ENCODE data around the gene CLIC1. TPM values are rescaled to one million over a fixed set of nuclear protein-coding genes. Genes with fewer than 3 reads are reported as not detected.

The CLIC1 gene
- total and polyA plus RNA-seq, 2 donors (not counting 1 experiment from before 2014, with no cell fraction given), result 216 to 290 TPM

DNA sequence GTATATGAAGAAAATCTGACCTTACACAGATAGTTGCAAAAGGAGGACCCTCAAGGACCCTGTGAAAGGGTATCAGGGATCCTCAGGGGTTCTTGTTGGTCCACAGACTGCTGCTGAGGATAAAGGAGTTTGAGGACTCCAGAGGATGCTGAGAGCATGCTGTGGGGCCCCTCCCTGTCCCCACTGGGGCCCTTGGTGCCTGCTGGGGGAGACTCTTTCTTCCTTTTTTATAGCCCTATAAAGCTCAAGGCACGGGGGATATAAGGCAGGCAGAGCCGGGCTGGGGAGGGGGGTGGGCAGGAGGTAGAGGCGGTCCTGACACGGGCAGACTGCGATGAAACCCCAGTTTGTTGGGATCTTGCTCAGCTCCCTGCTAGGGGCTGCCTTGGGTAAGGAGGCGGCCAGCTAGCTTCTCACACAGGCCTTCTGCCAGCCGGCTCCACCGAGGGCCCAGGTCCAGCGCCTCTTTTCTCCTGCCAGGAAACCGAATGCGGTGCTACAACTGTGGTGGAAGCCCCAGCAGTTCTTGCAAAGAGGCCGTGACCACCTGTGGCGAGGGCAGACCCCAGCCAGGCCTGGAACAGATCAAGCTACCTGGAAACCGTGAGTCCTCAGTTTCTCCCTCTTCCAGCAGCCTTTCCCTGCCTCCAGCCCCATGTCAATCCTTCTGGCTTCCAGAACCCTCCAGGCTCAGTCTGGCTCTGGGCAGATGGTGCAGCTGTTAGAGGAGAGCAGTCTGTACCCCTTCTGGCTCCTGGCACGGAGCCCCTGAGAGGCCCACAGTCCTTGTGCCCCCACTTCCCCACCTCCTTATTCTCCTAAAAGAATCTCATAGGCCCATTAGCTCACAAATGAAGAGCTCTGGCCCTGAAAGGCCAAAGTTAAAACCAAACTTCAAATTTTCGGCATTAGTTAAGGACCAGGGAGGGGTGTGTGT is 21.0 kb downstream of the CLIC1 start, which contains the start of gene LY6G6D:
LY6G6D (plus strand) TSS at position 327 of the 937 bp plus-strand sequence; CDS start at position 335, 8 bp downstream.
- no peaks in the 10 kb centered on the region for H3K9me3 ChIP-seq (ENCODE audit: control extremely low read depth in 1 of 3, control insufficient read depth in 2 of 3, insufficient read depth in 1 of 3, low read length in 2 of 3)
- Mint-ChIP-seq H3K27ac (no peak within 1 kb of the TSS), H3K4me3 (no peak within 1 kb of the TSS), H3K9me3 (ENCODE audit: insufficient read depth) (no peaks in the 10 kb centered on the region), H3K27me3 (peaks cover 3% of the 10 kb centered on the region), H3K4me1 (peaks cover 14% of the 10 kb centered on the region)
- no peaks in the 10 kb centered on the region for H4K20me1 ChIP-seq (ENCODE audit: control insufficient read depth, insufficient read depth, low read length, poor library complexity, severe bottlenecking)
- H3K4me2 ChIP-seq (replicated peaks; ENCODE audit: low read depth, low read length, poor library complexity, severe bottlenecking), result no peak within 1 kb of the TSS
- DNase-seq (no peak), ATAC-seq (ENCODE audit: low read depth) (no peak)
- H3K27ac ChIP-seq (ENCODE audit: low read length in 2 of 2), result no peak within 1 kb of the TSS
- TF ChIP-seq CTCF (IDR thresholded peaks at IDR 0.05) (no peak), EZH2 (IDR thresholded peaks at IDR 0.05; ENCODE audit: borderline replicate concordance, insufficient read depth, low read depth, low read length, poor library complexity, severe bottlenecking) (no peak)
- H3K9ac ChIP-seq (ENCODE audit: low read length), result no peak within 1 kb of the TSS
- H3K27me3 ChIP-seq (replicated peaks in 1 of 4; ENCODE audit: control extremely low read depth in 1 of 4, control insufficient read depth in 3 of 4, insufficient read depth in 4 of 4, low read length in 3 of 4), result no peaks in the 10 kb centered on the region
- H3K4me1 ChIP-seq (ENCODE audit: control insufficient read depth in 2 of 2, insufficient read depth in 2 of 2, low read length in 2 of 2), result peaks cover 10 to 16% of the 10 kb centered on the region in 2 donors
- ChIA-PET POLR2A (interaction anchor here (0.6 to 0.7 kb wide), 2 partner anchors 21 to 63 kb away, joined by 3 to 7 read pairs; partner anchors contain the start of gene BAG6), CTCF (interaction anchor here (0.7 to 3.3 kb wide), 3 partner anchors 10 to 54 kb away, joined by 3 to 10 read pairs (median 4); no protein-coding TSS in a partner anchor)
- no peaks in the 10 kb centered on the region for H3K36me3 ChIP-seq (replicated peaks in 1 of 2; ENCODE audit: control extremely low read depth in 1 of 2, control insufficient read depth in 1 of 2, extremely low read depth in 1 of 2, insufficient read depth in 2 of 2, low read length in 1 of 2)
- H2AFZ ChIP-seq (ENCODE audit: insufficient read depth, low read depth, low read length, poor library complexity, severe bottlenecking), result no peak within 1 kb of the TSS
- WGBS (ENCODE audit: insufficient coverage), result 88% methylated on average over 12 of the region's 16 CpGs
- no peak within 1 kb of the TSS for H3K4me3 ChIP-seq (ENCODE audit: control extremely low read depth in 1 of 5, extremely low read depth in 1 of 5, insufficient read depth in 1 of 5, low read depth in 2 of 5, low read length in 4 of 5)
- intact Hi-C loops (cut with micrococcal nuclease), result no loop called here
- H3K79me2 ChIP-seq (ENCODE audit: control insufficient read depth, insufficient read depth, low read length), result no peaks in the 10 kb centered on the region
